AML-193 (cell line): ENCODE measurements around the gene RREB1.
"Not testable (repeated sequence)": the region's sequence is repeated elsewhere in the genome, so short reads cannot be mapped to it uniquely, and the experiment has no call there.

Experiments used
- DNase-seq, 2 experiments: peaks; one replicate each; lab custom pipeline; 2025; lab: John Stamatoyannopoulos, UW

Gene RREB1

DNA sequence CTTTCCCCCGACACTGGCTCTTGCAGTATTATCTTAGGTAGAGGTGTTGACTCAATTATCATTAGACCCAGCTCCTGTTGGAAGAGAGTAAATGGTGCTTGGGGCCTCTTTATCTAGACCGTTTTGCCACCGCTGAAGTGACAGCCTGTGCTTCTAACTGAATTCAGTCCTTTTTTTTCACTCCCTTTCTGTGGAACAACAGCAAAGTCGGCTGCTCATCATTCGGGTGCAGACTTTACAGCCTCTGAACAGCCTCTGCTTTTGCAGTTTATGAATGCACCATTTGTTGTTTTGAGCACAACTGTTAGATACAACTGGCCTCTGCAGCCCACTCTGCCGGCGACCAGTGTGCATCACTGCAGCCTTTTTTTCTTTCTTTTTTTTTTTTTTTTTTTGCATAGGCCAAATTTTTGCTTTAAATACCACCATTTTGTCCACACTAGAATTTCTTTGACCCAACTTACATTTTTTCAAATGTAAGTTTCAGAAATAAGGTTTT, 35.8 kb downstream of the RREB1 start:
- DNase-seq = no peak

DNA sequence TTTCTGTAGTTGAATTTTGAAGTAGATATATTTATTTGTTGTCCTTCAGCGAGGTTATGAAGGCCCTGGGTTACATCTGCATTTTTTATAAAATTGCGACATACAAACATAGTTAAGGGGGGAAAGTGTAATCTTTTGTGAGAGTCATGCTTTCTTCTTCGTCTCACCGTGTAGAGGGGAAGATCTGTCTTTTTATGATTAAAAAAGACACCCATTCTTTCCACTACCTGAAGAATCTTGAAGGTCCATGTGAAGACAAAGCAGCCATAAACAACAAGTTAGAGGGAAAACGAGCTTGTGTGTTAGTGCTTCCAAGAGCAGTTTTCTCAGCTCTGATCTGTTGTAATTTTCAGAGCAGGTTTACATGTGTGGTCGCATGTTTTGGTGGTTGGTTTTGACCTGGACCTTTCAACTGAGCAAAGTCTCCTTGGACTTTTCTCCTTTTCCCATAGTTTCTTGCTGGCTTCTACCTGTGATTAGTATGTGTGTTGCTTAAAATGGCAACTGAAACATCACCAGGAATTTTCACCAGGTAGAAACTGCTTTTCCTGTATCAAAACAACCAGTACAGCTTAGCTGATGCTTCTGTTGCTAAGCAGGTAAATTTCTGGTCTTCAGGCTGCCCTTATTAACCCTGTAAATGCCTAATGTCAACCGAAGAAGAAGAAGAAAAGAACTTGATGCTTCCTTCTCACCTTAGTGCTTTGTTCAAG, 37.3 kb downstream of the RREB1 start:
- DNase-seq = peak; percentile 38 to 39

DNA sequence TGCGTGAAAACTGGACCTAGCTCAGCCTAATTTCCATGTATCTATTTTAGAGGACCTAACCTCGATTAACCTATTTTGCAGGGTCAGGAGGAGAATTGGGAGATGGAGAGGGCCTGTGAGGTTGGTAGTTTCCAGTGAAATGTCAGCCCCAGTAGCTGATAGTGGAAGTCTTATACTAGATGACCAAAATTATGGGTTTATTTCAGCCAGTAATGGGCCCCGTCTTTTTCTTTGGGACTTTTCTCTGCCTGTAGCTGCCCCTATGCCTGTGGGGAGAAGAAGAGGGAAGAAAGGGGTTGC, 37.8 kb downstream of the RREB1 start:
- DNase-seq = no peak

DNA sequence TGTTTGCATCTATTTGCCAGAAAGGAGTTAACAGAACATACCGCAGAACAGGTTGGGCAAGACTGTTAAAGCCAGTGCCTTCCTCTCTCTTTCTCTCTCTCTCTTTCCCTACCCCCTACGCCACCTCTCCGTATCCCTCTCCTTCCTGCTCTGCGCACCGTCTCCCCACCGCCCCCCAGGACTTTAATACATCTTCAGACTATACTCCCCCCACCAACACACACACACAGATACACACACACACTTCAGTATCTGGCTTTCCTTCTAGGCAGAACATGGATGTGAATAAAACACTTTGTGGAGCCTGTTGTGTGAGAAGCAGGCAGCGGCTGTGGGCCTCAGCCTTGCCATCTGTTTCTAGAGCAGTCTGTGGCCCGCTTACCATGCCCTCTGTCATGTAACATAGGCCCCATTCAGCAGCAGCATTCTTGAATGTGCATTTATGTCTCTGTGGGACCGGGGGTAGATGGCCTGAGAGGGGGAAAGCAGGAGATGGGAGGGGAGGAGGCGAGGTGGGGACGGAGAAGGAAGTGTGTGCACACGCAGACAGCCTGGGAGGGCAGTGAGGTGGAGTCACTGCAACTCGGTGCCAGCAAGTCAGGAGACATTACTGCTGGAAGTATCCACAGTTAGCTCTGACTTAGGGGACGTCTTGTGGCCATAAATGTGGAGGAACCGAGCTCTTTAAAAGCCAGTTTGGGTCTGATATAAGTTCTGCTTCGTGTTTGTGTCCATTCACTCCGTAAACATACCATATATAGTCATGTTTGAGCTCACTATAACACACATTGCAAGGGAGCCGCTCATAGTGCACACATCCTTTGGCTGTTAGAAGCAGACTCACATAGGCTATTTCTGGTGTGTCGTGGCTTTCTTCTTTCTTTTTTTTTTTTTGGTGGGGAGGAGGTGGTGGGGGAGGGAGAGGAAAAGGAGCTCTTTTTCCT, 38.4 kb downstream of the RREB1 start:
- peak; percentile 91 to 96 for DNase-seq

DNA sequence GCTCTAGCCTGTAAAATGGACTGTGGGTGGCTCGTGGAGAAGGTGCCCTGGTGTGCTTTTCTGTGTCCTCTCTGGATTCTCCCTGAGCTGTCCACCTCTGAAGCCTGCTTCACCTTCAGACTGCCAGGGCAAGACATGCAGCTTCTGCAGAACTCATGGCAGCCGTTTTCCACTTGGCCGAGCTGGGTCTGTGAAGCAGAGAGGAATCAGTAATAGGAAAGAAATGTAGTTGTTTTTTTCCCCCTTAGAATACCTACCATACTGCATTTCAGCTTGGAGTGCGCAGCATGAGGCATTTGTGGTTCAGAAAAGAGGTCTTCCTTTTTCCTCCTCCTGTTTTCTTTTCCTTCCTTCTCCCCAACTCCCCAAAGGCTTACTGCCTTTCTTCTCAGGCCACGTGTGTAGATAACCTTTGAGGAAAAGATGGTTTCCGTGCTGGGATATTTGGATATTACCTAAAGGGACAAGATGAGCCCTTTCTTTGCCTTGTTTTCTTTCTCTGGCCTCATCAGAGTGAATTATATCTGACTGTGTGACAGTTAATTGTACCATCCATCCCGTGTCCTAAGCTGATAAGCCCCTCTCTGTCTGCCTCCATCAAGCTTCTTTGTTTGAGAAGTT, 39.4 kb downstream of the RREB1 start:
- no peak for DNase-seq

DNA sequence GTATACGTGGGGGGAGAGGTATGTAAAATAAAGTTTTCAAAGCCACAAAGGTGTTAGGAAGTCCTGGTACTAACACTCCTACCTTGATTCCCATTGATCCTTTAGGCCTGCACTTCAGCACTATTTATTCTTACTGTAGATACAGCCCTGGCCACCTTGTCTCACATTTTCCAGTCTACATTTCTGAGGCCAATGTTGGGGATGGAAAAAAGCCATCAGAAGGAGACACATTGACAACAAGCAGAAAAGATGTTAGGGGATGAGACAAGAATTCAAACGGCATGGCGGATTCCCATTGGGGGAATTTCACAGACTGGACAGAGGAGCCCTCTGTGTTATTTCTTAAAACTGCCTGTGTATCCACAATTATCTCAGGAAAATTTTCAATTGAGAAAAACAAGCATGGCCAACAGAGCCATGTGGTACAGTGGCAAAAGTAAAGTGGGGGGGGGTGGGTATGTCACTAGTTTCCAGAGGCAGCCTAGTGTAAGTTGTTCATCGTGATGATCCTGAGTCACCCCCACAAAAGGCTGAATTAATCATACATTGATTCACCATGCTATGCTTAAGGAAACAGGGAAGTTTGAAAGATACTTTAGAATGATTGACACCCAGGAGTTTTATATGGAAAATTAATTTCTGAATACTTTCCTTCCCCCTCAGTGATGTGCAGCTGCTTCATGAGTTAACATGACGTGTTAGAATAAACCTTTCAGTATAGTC, 40.5 kb downstream of the RREB1 start:
- no peak for DNase-seq

DNA sequence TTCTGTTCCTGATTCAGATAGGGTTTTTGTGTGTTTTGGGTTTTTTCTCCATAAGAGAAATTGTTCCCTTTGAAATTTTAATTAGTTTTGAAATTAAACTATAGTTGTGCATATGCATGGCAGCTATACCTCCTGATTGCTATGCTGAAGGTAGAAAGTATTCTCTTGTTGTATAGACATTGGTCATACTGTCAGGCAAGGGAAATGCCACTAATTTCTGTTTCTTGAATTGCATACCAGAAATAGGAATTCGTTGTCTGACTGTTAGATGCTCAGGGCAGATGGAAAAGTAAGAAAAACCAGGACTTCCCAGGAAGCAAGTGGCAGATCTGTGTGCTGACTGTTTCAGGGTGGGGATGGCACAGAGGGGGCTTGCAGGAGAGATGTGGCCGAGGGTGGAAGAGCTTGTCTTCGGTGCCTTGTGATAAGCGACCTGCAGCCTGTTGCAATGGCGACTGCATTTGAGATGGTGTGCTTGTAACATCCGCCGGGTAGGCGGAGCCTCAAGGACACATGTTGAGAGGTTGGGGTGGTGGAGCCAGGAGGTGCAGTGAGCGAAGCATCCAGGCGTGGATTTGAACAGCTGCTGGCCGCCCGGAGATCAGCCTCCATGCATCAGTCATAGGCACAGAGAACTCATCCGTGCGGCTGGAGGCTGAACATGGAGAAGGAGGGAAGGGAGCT, 42.8 kb downstream of the RREB1 start:
- no peak for DNase-seq

DNA sequence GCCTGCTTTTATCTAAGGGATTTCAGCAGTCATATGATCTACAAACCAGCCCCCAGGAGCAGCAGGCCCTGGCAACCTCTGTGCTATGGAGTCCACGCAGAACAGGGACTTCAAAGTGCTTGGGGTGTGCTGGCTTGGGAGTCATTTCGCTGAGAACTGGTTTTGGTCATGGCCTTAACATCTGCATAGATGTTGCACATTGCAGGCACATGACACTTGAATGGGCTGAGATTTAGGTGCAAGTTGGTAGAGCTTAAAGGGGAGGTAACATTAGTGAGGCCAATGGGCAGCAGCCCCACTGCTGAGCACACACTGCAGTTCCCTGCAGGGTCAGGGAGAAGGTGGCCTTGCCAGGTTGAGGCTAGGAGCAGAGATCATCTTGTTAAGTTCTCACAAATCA, 43.6 kb downstream of the RREB1 start:
- no peak for DNase-seq

DNA sequence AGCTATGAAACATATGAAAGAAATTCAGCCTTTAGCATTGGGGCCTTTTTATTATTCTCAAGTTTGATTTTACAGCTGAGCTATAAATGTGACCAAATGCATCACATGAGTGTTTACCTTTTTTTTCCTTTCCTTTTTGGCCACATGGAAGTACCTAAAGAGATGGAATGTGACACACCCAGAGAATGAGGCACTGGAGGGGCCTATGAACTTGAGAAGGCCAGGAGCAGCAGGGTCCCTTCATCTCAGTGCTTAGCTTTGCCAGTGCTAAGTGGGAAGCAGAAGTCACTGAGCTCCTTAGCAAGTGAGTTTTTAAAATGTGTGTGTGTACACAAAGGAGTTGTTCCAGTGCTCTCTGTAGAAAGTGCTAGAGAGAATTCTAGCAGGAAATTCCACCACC, 44.7 kb downstream of the RREB1 start:
- no peak for DNase-seq

DNA sequence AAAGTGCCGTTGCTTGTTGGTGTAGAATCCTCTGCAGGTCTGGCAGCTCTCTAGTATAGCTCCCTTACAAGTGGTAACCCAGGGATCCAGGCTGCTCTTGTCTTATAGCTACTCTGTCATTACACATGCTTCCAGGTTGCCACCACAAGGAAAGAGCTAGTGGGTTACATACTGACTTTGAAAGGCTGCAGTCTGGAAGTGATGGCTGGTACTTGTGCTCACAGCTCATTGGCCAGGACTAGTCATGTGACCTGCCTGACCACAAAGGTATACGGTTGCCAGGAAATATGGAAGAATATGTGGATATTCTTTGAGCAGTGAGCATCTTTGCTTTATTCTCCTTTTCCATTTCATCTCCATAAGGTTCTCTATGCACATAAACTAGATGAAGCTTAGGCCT, 46.0 kb downstream of the RREB1 start:
- no peak for DNase-seq

DNA sequence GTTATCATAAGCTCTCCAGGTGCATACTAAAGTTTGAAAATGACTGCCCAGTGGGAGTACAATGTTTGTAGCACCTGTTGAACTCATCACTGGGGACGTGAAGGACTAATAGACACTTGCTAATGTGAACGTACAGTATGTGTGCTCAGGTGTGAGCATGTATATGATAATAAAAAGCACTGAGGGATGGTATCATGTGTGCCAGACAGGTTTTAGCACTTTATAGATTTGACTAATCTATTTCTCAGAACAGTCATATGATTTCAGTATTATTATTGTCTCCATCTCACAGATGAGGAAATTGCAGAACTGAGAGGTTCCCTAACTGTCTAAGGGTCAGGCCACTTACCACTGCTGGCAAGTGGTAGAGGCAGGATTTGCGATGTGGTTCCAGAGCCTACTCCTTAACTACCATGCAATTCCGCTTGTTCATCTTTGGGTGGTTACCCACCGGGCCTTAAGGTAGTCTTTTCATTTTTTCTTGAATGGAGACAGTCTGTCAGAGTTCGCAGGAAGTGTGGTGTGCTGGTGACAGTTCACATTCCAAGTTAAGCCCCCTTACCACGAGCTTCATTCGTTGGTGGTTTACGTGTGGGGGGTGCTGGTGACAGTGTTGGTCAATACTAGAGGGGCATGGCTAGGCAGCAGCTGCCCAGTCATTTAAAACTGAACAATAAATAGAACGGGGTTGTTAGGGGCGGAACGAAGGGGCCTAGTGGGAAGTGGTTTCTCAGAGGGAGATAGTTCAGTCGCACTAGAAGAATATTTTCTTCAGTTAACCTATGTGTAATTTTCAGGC, 46.8 kb downstream of the RREB1 start:
- peak; percentile 26 to 47 for DNase-seq

DNA sequence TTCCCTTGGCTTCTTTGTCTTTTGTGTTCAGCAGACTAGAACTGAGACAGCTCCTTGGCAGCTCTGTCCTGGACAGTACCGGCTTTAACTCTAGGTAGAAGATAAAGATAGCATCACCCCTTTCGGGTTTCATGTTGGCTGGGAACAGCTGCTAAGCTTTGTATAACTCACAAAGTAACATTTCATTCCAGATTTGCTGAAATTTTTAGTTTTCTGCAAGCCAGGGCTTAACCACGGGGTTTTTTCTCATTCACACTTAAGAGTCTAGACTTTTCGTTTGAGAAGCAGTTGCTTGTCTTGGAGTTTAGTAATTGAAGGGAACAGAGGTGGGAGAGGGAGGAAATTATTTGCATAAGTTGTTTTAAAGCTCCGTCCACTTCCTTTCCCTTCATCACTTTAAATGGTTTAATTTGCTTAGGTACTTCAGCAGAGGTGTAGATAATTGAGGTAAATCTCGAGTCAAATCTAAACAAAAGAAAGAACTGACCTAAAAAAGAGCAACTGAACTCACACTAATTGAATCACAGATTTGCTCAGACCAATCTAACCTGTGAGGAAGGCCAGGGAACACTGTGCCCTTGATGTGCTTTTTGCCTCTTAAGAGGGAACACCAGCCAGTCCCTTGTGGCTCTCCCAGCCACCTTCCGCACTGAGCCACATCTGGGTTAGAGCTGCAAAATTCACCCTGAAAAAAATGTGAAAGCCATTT, 48.3 kb downstream of the RREB1 start:
- DNase-seq = no peak

DNA sequence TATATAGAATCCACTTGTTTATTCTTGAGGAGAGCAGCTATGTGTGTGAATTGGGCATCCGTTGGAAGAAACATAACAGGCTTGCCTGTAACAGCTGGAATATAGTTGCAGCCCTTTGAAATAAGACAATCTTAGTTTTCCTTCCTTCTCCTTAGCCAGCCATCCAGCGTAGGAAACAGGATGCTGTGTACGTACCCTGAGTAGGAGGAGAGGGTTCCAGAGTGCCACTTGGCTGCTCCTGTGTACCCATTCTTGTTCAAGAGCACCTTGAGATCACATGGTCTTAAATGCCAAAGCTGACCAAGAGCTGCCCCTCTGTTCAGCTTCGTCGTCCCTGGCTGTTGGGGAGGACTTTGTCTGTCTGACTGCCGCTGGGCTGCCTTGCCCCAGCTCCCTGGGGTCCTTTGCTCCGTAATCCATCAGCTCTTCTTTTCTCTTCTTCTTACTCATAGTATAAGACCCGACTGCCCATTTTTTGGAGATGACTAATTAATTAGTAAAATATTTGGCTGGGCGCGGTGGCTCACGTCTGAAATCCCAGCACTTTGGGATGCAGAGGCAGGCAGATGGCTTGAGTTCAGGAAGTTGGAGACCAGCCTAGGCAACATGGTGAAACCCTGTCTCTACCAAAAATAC, 49.0 kb downstream of the RREB1 start:
- no peak for DNase-seq

DNA sequence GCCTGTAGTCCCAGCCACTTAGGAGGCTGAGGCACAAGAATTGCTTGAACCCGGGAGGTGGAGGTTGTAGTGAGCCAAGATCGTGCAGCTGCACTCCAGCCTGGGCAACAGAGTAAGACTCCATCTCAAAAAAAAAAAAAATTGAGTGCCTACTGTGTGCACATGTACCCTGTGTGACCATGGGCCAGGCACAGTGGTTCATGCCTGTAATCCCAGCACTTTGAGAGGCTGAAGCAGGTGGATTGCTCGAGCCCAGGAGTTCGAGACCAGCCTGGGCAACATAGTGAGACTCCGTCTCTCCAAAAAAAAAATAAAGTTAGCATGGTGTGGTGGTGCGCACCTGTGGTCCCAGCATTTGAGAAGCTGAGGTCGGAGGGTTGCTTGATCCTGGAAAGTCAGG, 49.5 kb downstream of the RREB1 start:
- DNase-seq = not testable (repeated sequence)

DNA sequence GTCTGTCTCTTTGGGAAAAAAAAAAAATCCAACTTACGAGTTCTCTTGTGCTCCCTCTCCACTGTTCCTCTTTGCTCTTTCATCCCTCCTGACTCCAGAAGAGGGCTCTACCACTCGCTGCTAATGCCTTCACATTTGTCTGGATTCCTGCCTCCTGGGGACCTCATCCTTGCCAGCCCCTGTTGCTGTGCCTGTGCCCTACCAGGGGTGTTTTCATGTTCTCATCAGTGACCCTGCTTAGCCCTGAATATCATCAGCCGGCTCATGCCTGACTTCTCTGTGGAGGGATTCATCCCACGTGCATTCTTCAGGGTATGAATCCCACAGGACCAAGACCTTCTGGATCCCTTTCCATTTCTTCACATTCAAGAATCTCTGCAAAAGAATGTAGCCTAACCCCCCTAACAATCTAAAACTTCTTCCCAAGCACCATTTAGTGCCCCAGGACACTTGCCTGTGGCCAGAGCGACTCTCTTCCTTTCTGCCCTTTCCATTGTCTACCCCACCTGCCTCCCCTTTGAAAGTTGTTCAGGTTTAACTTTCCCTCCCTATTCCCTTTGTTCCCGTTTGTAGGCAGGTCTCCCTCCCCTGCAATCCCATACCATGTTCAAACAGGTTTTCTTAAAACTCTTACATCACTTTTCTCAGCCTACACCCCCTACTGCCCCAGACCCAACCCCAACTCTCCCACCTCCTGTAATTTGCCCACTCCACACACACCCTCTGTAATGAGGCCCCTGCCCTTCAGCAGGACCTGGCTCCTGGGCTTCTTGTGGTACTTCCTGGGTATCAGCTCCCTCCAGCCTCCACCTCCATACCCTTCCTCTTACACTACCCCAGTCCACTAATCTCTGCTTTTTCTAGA, 50.2 kb downstream of the RREB1 start:
- no peak for DNase-seq

DNA sequence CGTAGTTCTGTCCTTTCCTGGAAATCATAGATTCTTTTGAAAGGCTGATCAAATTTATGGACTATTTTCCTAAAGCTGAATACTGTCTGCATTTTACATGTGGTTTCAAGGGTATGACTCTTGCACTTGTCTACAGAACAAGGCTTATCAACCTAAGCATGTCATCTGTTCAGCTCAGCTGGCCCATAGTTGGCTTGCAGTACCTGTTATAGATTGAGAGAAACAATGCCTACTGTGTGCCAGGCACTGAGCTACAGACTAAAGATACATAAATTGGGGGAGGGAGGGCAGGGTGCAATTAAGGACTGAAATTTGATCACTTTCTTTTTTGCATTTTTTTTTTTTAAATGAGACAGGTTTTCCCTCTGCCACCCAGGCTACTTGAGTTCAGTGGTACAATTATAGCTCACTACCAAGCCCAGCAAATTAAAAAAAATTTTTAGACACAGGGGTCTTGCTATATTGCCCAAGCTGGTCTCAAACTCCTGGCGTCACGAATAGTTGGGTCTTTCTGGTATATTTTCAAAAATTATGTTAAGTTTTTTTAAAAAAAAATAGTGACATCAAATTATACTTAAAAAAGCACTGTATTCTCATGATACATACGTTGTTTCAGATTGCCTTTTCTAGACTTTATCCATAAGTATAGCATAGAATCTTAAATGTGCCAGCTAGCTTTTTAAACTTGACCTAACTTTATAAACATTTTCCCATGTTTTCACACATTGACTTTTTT, 52.2 kb downstream of the RREB1 start:
- no peak for DNase-seq

DNA sequence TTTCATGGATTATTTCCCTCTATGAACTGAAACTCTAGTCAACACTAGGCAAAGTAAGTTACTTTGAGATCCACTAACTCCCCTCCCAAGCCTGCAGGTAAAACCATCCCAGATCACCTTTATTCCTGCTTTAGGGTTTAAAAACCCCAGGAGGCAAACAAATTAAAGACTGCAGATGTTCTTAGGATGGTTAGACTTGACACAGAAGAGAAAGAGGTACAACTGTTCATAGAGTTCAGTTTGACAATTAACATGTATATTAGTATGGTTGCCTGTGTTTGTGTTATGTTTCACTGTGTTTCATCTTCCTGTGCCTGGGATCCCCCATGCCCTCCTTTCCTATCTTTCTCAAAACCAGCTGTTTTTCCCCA, 53.5 kb downstream of the RREB1 start:
- DNase-seq = no peak

DNA sequence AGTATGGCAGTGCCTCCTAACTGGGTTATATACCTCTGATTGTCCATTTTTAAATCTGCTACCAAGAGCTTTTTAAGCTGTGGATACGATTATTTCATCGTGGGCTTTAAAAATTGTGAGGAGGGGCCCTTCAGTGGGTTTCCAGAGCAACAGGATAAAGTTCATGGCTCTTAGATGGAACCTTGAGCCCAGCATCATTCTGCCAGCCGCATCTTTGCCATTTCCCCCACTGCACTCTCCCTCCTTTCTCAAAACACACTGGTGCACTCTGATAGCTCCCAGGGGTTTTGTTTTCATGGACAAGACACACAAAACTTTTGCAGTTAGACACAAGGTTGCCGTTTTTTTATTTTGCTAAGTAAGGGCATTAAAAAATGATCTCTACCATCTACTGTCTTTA, 54.1 kb downstream of the RREB1 start:
- no peak for DNase-seq
